HG03097 (cell line): Measurements from ENCODE around the gene OXSR1.
"Not testable (repeated sequence)": the region's sequence is repeated elsewhere in the genome, so short reads cannot be mapped to it uniquely, and the experiment has no call there.

Source experiments
- ATAC-seq: cut with Tn5 transposase; IDR thresholded peaks from one replicate; pipeline ENCODE4 v1.9.1; 2021; ENCODE audit not compliant: unreplicated experiment, low FRiP score

Gene OXSR1

GRCh38 chr3:38141173-38141951, 24.0 kb upstream of the OXSR1 start:
- no peak for ATAC-seq

DNA sequence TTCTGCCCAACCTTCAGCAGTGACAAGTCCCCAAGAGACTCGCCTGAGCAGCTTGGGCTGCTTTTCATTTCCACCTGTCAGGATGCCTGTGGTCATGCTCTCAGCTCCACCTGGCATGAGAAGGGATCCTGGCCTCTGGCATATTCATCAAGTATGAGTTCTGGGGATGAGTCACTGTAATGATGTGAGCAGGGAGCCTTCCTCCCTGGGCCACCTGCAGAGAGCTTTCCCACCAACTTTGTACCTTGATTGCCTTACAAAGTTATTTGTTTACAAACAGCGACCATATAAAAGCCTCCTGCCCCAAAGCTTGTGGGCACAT, 23.4 kb upstream of the OXSR1 start:
- no peak for ATAC-seq

DNA sequence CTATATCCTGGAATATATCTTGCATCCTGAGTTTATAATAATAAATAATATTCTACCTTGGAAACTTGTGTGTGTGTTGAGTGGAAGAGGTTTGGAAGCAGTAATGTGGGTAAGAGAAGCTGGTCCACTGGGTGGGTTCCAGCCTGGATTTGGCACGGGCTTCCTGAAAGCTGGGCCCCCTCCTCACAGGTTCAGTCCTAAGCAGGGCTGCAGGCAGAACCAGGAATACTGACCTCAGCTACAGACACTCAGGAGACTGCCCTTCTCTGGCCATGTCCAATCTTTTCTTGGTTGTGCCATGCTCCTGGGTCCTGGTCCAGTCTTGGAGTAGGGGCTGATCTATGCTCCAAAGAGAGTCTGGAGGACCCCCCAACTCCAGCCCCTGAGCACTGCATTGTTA, 22.4 kb upstream of the OXSR1 start:
- ATAC-seq = no peak

GRCh38 chr3:38143511-38143910, 21.8 kb upstream of the OXSR1 start:
- ATAC-seq = no peak

GRCh38 chr3:38146504-38146903, 18.8 kb upstream of the OXSR1 start:
- no peak for ATAC-seq

GRCh38 chr3:38147421-38147820, 17.9 kb upstream of the OXSR1 start:
- ATAC-seq = no peak

DNA sequence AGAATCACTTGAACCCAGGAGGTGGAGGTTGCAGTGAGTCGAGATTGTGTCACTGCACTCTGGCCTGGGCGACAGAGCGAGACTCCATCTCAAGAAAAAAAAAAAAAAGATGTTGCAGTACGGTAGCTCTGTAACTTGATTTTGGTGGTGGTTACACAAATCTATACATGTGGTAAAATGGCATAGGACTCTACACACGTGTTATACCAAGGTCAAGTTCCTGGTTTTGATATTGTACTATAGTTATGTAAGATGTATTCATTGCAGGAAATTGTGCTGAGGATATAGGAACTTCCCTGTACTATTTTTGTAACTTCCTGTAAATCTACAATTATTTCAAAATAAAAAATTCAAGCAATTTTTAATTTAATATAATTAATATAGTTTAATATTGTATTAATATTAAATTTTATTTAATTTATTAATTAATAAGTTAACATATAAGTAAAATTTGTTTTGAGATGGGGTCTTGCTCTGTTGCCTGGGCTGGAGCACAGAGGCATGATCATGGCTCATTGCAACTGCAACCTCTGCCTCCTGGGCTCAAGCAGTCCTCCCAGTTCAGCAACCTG, 16.9 kb upstream of the OXSR1 start:
- no peak for ATAC-seq

GRCh38 chr3:38149708-38150107, 15.6 kb upstream of the OXSR1 start:
- no peak for ATAC-seq

GRCh38 chr3:38150780-38151528, 14.4 kb upstream of the OXSR1 start:
- no peak for ATAC-seq

DNA sequence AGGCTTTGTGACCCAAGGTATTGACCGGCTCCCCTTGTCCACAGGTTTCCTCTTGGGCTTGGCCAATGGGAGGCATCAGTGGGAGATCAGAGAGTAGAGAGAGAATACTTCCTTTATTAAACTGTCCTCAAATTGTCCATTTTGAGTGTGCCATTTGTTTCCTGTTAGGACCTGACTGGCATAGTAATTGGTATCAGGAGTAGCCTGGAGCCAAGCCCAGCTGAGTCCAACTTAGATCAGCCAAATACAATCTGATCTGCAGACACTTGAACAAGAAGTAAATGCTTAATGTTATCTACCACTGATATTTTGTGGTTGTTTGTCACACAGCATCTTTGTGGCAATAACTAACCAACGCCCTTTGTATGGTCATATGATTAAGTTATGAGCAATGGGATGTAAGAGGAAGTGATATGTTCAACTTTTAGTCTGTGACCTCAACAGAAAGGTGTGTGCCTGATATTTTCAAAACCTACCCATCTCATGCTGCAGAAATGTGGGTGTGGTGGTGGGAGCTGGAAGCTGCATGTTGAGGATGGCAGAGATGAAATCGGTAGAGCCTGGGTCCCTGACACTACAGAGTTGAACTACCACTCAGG, 13.6 kb upstream of the OXSR1 start:
- ATAC-seq = no peak

GRCh38 chr3:38152609-38153008, 12.7 kb upstream of the OXSR1 start:
- no peak for ATAC-seq

DNA sequence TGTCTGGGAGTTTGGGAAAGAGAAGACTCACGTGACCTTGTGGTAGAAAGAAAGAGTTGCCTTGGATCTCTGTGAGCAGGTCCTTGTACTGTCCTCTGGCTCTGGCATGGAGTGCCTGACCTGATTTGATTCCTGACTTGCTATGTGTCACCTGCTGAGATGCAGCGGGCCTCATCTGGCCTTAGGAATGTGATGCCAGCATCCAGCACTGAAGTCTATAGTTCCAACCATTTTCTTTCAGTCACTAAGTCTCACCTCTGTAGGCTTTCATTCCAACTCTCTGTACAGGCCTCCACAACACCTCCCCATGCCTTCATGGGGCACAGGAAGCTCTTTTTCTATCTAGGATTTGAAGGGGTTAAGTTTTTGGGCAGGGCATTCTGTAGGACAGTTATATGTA, 12.1 kb upstream of the OXSR1 start:
- ATAC-seq = no peak

- ATAC-seq = no peak
These were observed 11.3 kb upstream of the OXSR1 start for GRCh38 chr3:38154033-38154494.

DNA sequence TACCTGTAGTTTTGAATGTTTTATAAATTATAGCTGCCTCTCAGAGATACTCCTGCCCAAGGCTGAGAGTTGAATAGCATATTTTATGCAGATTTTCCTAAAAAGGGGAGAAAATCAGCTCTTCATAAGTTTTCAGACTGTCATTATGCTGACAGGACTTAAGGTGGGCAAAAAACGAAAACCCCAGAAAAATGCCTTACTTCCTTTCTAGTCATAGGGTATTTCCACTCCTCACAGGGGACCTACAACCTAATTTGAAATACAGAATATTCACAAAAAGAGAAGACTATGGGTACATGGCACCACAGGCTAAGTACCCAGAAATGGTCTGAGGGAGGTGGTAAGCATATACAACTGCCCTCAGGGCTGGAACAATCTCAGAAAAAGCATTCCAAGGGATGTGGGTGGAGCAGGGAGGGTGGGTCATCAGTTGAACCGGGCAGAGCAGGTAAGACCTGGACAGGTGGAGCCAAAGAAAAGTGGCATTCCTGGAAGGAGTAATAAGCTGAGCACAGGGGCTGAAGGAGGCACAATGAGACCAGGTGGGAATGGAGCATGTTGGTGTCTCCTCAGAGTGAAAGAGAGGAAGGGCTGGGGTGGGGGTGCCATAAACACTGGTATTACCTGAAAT, 10.6 kb upstream of the OXSR1 start:
- ATAC-seq = no peak

DNA sequence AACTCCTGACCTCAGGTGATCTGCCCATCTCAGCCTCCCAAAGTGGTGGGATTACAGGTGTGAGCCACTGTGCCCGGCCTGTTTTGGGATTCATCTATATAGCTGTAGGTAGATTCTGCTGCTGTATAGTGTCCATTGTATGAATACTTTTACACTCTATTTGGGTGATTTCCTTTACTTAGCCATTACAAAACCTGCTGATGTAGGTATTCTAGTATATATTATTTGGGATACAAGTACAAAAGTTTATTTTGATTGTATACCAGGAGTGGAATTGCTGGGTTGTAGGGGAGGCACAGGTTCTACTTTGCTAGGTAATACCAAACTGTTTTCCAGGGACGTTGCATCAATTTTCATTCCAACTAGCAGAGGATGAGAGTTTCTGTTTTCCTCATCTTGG, 9.5 kb upstream of the OXSR1 start:
- no peak for ATAC-seq

DNA sequence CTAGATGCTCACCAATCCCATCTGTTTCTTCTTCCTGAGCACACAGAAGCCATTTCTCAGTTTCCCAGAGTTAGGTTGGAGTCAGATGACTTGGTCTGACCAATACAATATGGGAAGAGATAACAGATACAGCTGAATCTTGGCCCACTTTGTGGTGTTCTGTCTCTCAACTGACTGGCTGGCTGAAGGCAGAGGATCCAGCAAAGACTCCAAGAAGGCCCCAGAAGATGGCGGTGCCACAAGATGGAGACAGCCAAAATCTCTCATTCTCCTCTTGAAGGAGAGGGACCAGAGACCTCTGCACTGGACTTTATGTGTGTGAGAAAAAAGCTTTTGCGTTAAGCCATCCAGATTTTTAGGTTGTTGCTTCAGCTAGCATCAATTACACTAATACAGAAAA, 8.2 kb upstream of the OXSR1 start:
- no peak for ATAC-seq

DNA sequence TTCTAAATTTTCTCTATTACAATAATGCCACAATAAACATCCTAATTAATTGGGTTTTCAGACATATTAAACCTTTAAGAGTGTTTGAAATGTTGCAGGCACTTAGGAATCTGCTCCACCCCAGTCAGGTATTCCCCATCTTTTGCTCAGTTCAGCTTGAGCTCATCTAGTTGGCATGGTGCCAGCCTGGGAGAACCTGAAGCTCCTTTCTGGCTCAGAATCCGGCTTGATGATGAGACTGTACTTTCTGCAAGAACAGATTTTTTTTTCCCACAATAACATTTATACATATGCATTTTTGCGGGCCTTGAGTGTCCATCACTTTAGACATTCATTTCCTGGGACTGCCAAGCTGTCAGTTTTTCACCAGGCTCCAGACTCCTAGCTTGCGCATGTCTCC, 7.7 kb upstream of the OXSR1 start:
- no peak for ATAC-seq

GRCh38 chr3:38158472-38158871, 6.9 kb upstream of the OXSR1 start:
- no peak for ATAC-seq

- ATAC-seq = not testable (repeated sequence)
These were observed 4.6 kb upstream of the OXSR1 start for GRCh38 chr3:38160704-38161103.

DNA sequence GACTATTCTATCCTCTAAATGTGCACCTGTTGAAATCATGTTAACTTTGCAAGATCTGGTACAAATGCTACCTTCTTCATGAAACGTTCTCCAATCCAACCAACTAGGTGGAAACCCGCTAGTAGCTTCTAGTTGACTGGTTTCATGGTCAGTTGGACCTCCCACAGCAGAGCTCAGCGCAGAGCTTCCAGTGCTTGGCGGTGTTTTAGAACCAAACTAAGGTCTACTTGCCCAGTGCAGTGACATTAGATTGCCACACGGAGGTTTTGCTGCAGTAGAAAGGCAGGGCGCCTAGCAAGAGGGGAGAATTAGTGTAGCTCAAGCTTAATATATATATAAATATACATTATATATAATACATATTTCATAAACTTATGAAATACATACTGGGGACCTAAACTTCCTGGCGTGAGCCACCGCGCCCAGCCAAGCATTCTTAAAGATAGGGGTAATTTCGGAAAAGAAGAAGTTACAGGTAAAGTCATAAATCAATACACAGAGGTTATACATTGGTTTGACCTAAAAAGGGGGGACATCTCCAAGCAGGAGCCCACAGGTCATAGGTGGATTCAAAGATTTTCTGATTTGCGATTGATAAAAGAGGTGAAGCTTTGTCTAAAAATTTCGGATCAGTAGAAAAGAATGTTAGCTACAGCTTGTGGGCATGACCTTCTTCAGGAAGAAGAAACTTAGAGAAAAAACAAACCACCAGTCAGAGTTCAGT, 2.1 kb upstream of the OXSR1 start:
- ATAC-seq = no peak
